OCI-LY7 (cell line): ENCODE data around the gene UEVLD. TPM values are rescaled to one million over a fixed set of nuclear protein-coding genes. Genes with fewer than 3 reads are reported as not detected.
A peak's percentile ranks its signal among the peaks of the same experiment; 100 is the strongest.

Source experiments
- BruUV-seq: library from RNA; stranded (reverse); fragments of 400-500 nt; replicated peaks from 2 replicates; lab custom pipeline; 2021; lab: Mats Ljungman, UMichigan
- CTCF ChIA-PET: fragments of 300-600 bp; sonication (Branson Sonifier 250); formaldehyde crosslinking; loops from one replicate; lab custom pipeline; 2022; ENCODE audit warnings: antibody characterized with exemption; ENCODE audit not compliant: unreplicated experiment; lab: Charles Lee
- POLR2A ChIA-PET: fragments of 300-600 bp; sonication (Branson Sonifier 250); formaldehyde crosslinking; loops from one replicate; lab custom pipeline; 2022; ENCODE audit warnings: antibody characterized with exemption; lab: Charles Lee
- DNase-seq: peaks from one replicate; pipeline ENCODE4 v3.0.0-alpha.2; 2015; ENCODE audit warnings: low spot score
- H2AFZ ChIP-seq: fragments of 200-600 bp; sonication (generic), shearing (Covaris generic); 2 replicates; pipeline ENCODE4 v1.6.1; 2014; ENCODE audit warnings: mild to moderate bottlenecking, antibody characterized with exemption, low read length, moderate library complexity
- H3K27ac ChIP-seq: fragments of 200-600 bp; sonication (generic); 2 replicates; pipeline ENCODE4 v1.5.1; 2014; ENCODE audit warnings: mixed run types, low read depth, mild to moderate bottlenecking, moderate library complexity, low read length, inconsistent platforms; ENCODE audit not compliant: poor library complexity, severe bottlenecking
- H3K36me3 ChIP-seq: fragments of 200-600 bp; sonication (generic); 2 replicates; pipeline ENCODE4 v1.6.1; 2014; ENCODE audit warnings: mild to moderate bottlenecking, antibody characterized with exemption, low read length, moderate library complexity, mixed read lengths; ENCODE audit not compliant: insufficient read depth
- H3K4me1 ChIP-seq: fragments of 200-600 bp; sonication (generic); 2 replicates; pipeline ENCODE4 v1.5.1; 2014; ENCODE audit warnings: mild to moderate bottlenecking, low read length; ENCODE audit not compliant: insufficient read depth, poor library complexity, severe bottlenecking
- H3K4me2 ChIP-seq: fragments of 200-600 bp; sonication (generic); 2 replicates; pipeline ENCODE4 v1.6.1; 2014; ENCODE audit warnings: mild to moderate bottlenecking, low read length
- H3K4me3 ChIP-seq: fragments of 200-600 bp; sonication (generic); 2 replicates; pipeline ENCODE4 v1.5.1; 2014; ENCODE audit warnings: mild to moderate bottlenecking, low read depth, low read length; ENCODE audit not compliant: poor library complexity, severe bottlenecking
- H3K79me2 ChIP-seq: fragments of 200-600 bp; sonication (generic); 2 replicates; pipeline ENCODE4 v1.6.1; 2016; ENCODE audit warnings: low read depth, mild to moderate bottlenecking, low read length, moderate library complexity, mixed read lengths; ENCODE audit not compliant: insufficient read depth
- H3K9me2 ChIP-seq: fragments of 200-600 bp; sonication (generic); 2 replicates; pipeline ENCODE4 v1.6.1; 2016; ENCODE audit warnings: mild to moderate bottlenecking, low read length, mixed read lengths; ENCODE audit not compliant: insufficient read depth
- H3K9me3 ChIP-seq: fragments of 200-600 bp; sonication (generic); 2 replicates; pipeline ENCODE4 v1.6.1; 2014; ENCODE audit warnings: mild to moderate bottlenecking, mixed run types, low read length, mixed read lengths
- H4K20me1 ChIP-seq: fragments of 200-600 bp; sonication (generic); 2 replicates; pipeline ENCODE4 v1.6.1; 2014; ENCODE audit warnings: mild to moderate bottlenecking, antibody characterized with exemption, low read length, moderate library complexity, mixed read lengths; ENCODE audit not compliant: insufficient read depth
- CTCF ChIP-seq: fragments of 200-600 bp; sonication (generic); conservative IDR thresholded peaks from 2 replicates; pipeline ENCODE4 v1.5.1; 2014; ENCODE audit warnings: mild to moderate bottlenecking, antibody characterized with exemption, low read length, moderate library complexity, mixed read lengths
- EZH2phosphoT487 ChIP-seq: fragments of 200-600 bp; sonication (generic); IDR thresholded peaks from 2 replicates; pipeline ENCODE4 v1.6.1; 2018; ENCODE audit warnings: low read depth, borderline replicate concordance, mild to moderate bottlenecking, mixed run types, antibody characterized with exemption, low read length, moderate library complexity, mixed read lengths
- intact Hi-C: fragments of 100-400 bp; cut with micrococcal nuclease; formaldehyde crosslinking; loops from one replicate; pipeline ENCODE4 v1.10.0; 2022; ENCODE audit not compliant: unreplicated experiment
- total RNA-seq, 2 experiments: library from RNA; depleted of rRNA in 1 of 2; stranded (reverse); fragments of >200 nt in 1 of 2; shearing (Covaris generic) in 1 of 2; gene quantifications; 2 replicates each; pipeline ENCODE4 v1.2.3, GENCODE V29; 2014 to 2022

Gene UEVLD
- total RNA-seq, 2 experiments from 2014 or later, result 1.5 to 3.5 TPM

- Histone ChIP-seq H3K9me2 (no peaks in the 10 kb centered on the region), H3K27ac (no peak overlapping the region), H3K4me1 (no peaks in the 10 kb centered on the region), H3K4me3 (no peak overlapping the region), H3K79me2 (no peaks in the 10 kb centered on the region), H4K20me1 (no peaks in the 10 kb centered on the region), H2AFZ (no peak overlapping the region), H3K4me2 (no peak overlapping the region), H3K36me3 (no peaks in the 10 kb centered on the region), H3K9me3 (no peaks in the 10 kb centered on the region)
- intact Hi-C loops, result loop anchor here (10.0 kb wide), 1 partner anchor 217 kb away; no protein-coding TSS in a partner anchor
- DNase-seq, result no peak
- TF ChIP-seq CTCF (no peak), EZH2phosphoT487 (no peak)
- ChIA-PET CTCF (no interaction called here), POLR2A (interaction anchor here (1.1 kb wide), 1 partner anchor 28 kb away, joined by 4 read pairs; no protein-coding TSS in a partner anchor)
- no TSS peak for BruUV-seq
Observed at GRCh38 chr11:18548001-18548400, 40.5 kb downstream of the UEVLD start.

GRCh38 chr11:18540207-18541009 lies 48.1 kb downstream of the UEVLD start:
- H3K4me2 ChIP-seq, result no peak overlapping the region
- no peak overlapping the region for H2AFZ ChIP-seq
- no peaks in the 10 kb centered on the region for H3K9me2 ChIP-seq
- no peak overlapping the region for H3K27ac ChIP-seq
- H3K36me3 ChIP-seq, result no peaks in the 10 kb centered on the region
- intact Hi-C loops, result loop anchor here (1.0 to 10.0 kb wide), 3 partner anchors 110 to 224 kb away; no protein-coding TSS in a partner anchor
- peaks cover 7% of the 10 kb centered on the region for H3K4me1 ChIP-seq
- ChIA-PET CTCF (interaction anchor here (0.9 to 1.0 kb wide), 3 partner anchors 181 to 224 kb away, joined by 3 to 5 read pairs (median 4); no protein-coding TSS in a partner anchor), POLR2A (interaction anchor here (0.5 to 1.3 kb wide), 5 partner anchors 8 to 425 kb away, joined by 3 to 5 read pairs (median 3); partner anchors contain the start of gene TSG101)
- H4K20me1 ChIP-seq, result 0 out of 2 replicates have a peak, but pooled peaks cover 3% of the 10 kb centered on the region
- no peaks in the 10 kb centered on the region for H3K79me2 ChIP-seq
- H3K4me3 ChIP-seq, result no peak overlapping the region
- TF ChIP-seq CTCF (peak; percentile 93), EZH2phosphoT487 (no peak)
- peak; percentile 65 for DNase-seq
- H3K9me3 ChIP-seq, result no peaks in the 10 kb centered on the region
- BruUV-seq, result no TSS peak
